Pancreas (tissue), 10 donors: ENCODE results near the gene PTGIS. TPM values are rescaled to one million over a fixed set of nuclear protein-coding genes. Genes with fewer than 3 reads are reported as not detected.

ENCODE experiments used
- ATAC-seq, 4 donors: fragments of 200-7000 bp; cut with Tn5 transposase; one replicate each; pipeline versions ENCODE4 v1.8.0 to v1.9.1; 2020; ENCODE audit warnings: mild to moderate bottlenecking in 4 of 4, moderate library complexity in 4 of 4
- DNase-seq, 6 donors: peaks; one replicate each; pipeline ENCODE4 v3.0.0-alpha.2; 2020
- FAIRE-seq: peaks from 2 replicates; lab custom pipeline; 2012; peaks lifted over from hg19 to GRCh38; lab: Jason Lieb, UNC
- H3K27ac ChIP-seq, 4 donors: fragments of 200-600 bp; sonication (generic); 1 replicate in 3 of 4; 2 replicates in 1 of 4; pipeline versions ENCODE4 v1.5.0 to v1.8.0; 2020
- H3K27me3 ChIP-seq, 4 donors: fragments of 200-600 bp; one replicate each; pipeline ENCODE4 v1.8.0; 2021
- H3K36me3 ChIP-seq, 3 donors: fragments of 200-600 bp; sonication (generic) in 1 of 3; one replicate each; pipeline versions ENCODE4 v1.5.0 to v1.8.0; 2020 to 2021
- H3K4me1 ChIP-seq, 3 donors: fragments of 200-600 bp; one replicate each; pipeline ENCODE4 v1.8.0; 2021
- H3K4me3 ChIP-seq, 4 donors: fragments of 200-600 bp; sonication (generic) in 2 of 4; one replicate each; pipeline versions ENCODE4 v1.5.0 to v1.8.0; 2020 to 2021
- H3K9me3 ChIP-seq, 4 donors: fragments of 200-600 bp; one replicate each; pipeline ENCODE4 v1.8.0; 2021
- CTCF ChIP-seq, 4 donors: fragments of 200-600 bp; sonication (generic) in 3 of 4; IDR thresholded peaks; one replicate each; pipeline versions ENCODE4 v1.5.0 to v1.8.0; 2021; ENCODE audit warnings: antibody characterized with exemption in 4 of 4
- WGBS, 2 donors: extraction: QIAGEN DNeasy Blood & Tissue Kit; methylation state at CpG; one replicate each; pipeline ENCODE4 v1.1.7; 2013; 5-methylcytosine and 5-hydroxymethylcytosine counted together
- intact Hi-C, 3 donors: fragments of 100-400 bp; cut with DNase I; formaldehyde crosslinking; loops; one replicate each; pipeline versions ENCODE4 v1.11.1 to v1.14.2; 2022
- polyA plus RNA-seq, 2 donors: library from polyadenylated mRNA; stranded (reverse); fragments of 200-250 nt; gene quantifications; one replicate each; pipeline ENCODE4 v1.2.3, GENCODE V29; 2013
- total RNA-seq, 6 donors: library from RNA; stranded (reverse); fragmentation: NEBNext Ultra II Directional in 4 of 6; extraction: Animal tissue kit (Norgen Biotek cat#: 25700) in 4 of 6; gene quantifications; one replicate each; pipeline versions ENCODE4 v1.2.1 to v1.2.4, GENCODE V29; 2021 to 2023
- donor health status: healthy with polysubstance abuse.
- donor health status: DM: no; HTN: no; CAD: no; lungs with moderate emphysema.
- donor health status: DM: no; HTN: no; CAD: no.
- donor health status: control.
- donor health status: control.
- donor health status: Bipolar disorder and iron deficiency.
- donor health status: DM: yes; HTN: yes; CAD: no.
- donor health status: DM: no; HTN: no; CAD: no.
- donor health status: DM: no; HTN: no; CAD: no.
- donor health status: DM: yes; HTN: yes; CAD: no.

PTGIS gene
- total and polyA plus RNA-seq, 8 donors: 1.2 to 16.2 (median 2.9) TPM

- ATAC-seq: peak in 3 of 4 donors; percentile 37 to 74 (median 63)
- 32 to 36% methylated on average over 9 of the region's 9 CpGs for WGBS, 2 donors
- intact Hi-C loops: loop anchor here in 1 of 3 donors (5.0 kb wide), 1 partner anchor 173 kb away; no protein-coding TSS in a partner anchor
These were observed 62.4 kb downstream of the PTGIS start for GRCh38 chr20:49505518-49505917.

GRCh38 chr20:49503176-49503575, 64.8 kb downstream of the PTGIS start:
- 72 to 73% methylated on average over 6 of the region's 6 CpGs for whole genome bisulfite sequencing, 2 donors
- Histone ChIP-seq H3K27me3 (no peaks in the 10 kb centered on the region), H3K27ac (no peak overlapping the region), H3K4me1 (no peaks in the 10 kb centered on the region), H3K4me3 (no peak overlapping the region), H3K9me3 (no peaks in the 10 kb centered on the region), H3K36me3 (no peaks in the 10 kb centered on the region)
- no peak for TF ChIP-seq CTCF (IDR thresholded peaks at IDR 0.05)
- intact Hi-C loops: no loop called here
- DNase-seq: no peak
- ATAC-seq: no peak
- FAIRE-seq: no peak

More at GRCh38 chr20:49505518-49505917, 62.4 kb downstream of the PTGIS start:
- Histone ChIP-seq H3K36me3 (no peaks in the 10 kb centered on the region), H3K4me3 (no peak overlapping the region), H3K27ac (no peak overlapping the region), H3K9me3 (no peaks in the 10 kb centered on the region), H3K27me3 (no peaks in the 10 kb centered on the region), H3K4me1 (no peaks in the 10 kb centered on the region)
- TF ChIP-seq CTCF (IDR thresholded peaks at IDR 0.05): no peak
- FAIRE-seq: no peak
- no peak for DNase-seq

GRCh38 chr20:49501917-49502316, 66.0 kb downstream of the PTGIS start:
- DNase-seq (no peak), FAIRE-seq (no peak), ATAC-seq (peak in 1 of 4 donors; percentile 17)
- Histone ChIP-seq H3K36me3 (no peaks in the 10 kb centered on the region), H3K4me3 (no peak overlapping the region), H3K9me3 (no peaks in the 10 kb centered on the region), H3K27ac (no peak overlapping the region), H3K27me3 (no peaks in the 10 kb centered on the region), H3K4me1 (no peaks in the 10 kb centered on the region)
- TF ChIP-seq CTCF (IDR thresholded peaks at IDR 0.05): no peak
- 52 to 64% methylated on average over 3 of the region's 3 CpGs for WGBS, 2 donors
- intact Hi-C loops: no loop called here

- TF ChIP-seq CTCF (IDR thresholded peaks at IDR 0.05): no peak
- intact Hi-C loops: no loop called here
- DNase-seq: no peak
- Histone ChIP-seq H3K27me3 (no peaks in the 10 kb centered on the region), H3K9me3 (no peaks in the 10 kb centered on the region), H3K4me1 (no peaks in the 10 kb centered on the region), H3K36me3 (no peaks in the 10 kb centered on the region), H3K4me3 (no peak overlapping the region), H3K27ac (no peak overlapping the region)
- no peak for FAIRE-seq
- whole genome bisulfite sequencing, 2 donors: 17 to 33% methylated on average over 1 of the region's 1 CpG
- ATAC-seq: no peak
These were observed 70.6 kb downstream of the PTGIS start for GRCh38 chr20:49497398-49497669.

- ATAC-seq: peak in 1 of 4 donors; percentile 12
- FAIRE-seq: no peak
- Histone ChIP-seq H3K9me3 (no peaks in the 10 kb centered on the region), H3K27me3 (no peaks in the 10 kb centered on the region), H3K4me1 (no peaks in the 10 kb centered on the region), H3K27ac (no peak overlapping the region), H3K36me3 (no peaks in the 10 kb centered on the region), H3K4me3 (no peak overlapping the region)
- 65 to 71% methylated on average over 5 of the region's 5 CpGs for WGBS, 2 donors
- DNase-seq: no peak
- TF ChIP-seq CTCF (IDR thresholded peaks at IDR 0.05): no peak
- intact Hi-C loops: no loop called here
These were observed 71.2 kb downstream of the PTGIS start for GRCh38 chr20:49496553-49497397.
